Right renal cortex interstitium (tissue), 3 donors: ENCODE measurements around the gene SOX13. TPM values are rescaled to one million over a fixed set of nuclear protein-coding genes. Genes with fewer than 3 reads are reported as not detected.
"Not testable (repeated sequence)": the region's sequence is repeated elsewhere in the genome, so short reads cannot be mapped to it uniquely, and the experiment has no call there.

Experiments used
- DNase-seq, 3 donors: peaks; one replicate each; pipeline ENCODE4 v3.0.0-alpha.2; 2013; ENCODE audit warnings: low read depth in 3 of 3, low spot score in 2 of 3
- polyA plus RNA-seq, 3 donors: library from polyadenylated mRNA; unstranded; fragments of 120-200 nt; gene quantifications; one replicate each; pipeline ENCODE4 v1.2.1, GENCODE V29; 2013; ENCODE audit not compliant: insufficient read length in 3 of 3

The SOX13 gene
- polyA plus RNA-seq, 3 donors, result 37.9 to 40.9 (median 40.6) TPM

DNA sequence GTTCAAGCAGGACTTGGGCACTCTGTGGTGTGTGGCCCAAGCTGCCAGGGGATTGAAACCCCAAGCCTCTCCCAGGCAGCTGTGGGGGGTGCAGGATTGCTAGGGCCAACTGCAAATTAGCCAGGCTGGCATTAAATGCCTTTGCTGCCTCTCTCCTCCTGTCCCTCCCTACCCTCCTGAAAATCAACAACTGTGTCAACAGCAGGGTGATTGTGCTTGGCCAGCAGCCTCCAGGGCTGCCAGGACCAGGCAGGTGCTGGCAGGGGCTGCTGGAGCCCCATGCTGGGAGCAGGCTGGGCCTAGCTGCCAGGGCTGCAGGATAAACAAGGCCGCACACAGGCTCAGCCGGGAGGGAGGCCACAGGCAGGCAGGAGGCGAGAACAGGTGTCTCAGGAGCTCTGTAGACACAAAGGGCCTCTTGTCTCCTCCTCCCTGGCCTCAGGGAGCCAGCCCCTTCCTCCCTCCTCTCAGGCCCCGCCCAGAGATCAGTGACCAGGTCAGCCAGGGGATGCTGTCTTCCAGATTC is 11.4 kb downstream of the SOX13 start:
- DNase-seq, result no peak

DNA sequence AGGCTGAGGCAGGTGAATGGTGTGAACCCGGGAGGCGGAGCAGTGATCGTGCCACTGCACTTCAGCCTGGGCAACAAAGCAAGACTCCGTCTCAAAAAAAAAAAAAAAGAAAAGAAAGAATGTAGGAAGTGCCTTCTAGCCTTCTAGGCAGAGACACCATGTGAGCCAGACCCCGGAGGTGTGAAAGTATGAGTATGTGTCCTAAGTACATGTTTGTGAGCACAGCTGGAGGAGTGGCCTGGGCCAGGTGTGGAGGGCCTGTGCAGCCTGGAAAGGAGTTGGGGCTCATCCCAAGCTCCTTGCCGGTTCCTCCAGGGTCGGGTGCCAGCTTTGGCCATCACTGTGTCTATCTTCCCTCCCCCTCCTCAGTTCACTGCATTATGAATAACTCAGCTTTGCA is 13.0 kb downstream of the SOX13 start:
- no peak for DNase-seq

DNA sequence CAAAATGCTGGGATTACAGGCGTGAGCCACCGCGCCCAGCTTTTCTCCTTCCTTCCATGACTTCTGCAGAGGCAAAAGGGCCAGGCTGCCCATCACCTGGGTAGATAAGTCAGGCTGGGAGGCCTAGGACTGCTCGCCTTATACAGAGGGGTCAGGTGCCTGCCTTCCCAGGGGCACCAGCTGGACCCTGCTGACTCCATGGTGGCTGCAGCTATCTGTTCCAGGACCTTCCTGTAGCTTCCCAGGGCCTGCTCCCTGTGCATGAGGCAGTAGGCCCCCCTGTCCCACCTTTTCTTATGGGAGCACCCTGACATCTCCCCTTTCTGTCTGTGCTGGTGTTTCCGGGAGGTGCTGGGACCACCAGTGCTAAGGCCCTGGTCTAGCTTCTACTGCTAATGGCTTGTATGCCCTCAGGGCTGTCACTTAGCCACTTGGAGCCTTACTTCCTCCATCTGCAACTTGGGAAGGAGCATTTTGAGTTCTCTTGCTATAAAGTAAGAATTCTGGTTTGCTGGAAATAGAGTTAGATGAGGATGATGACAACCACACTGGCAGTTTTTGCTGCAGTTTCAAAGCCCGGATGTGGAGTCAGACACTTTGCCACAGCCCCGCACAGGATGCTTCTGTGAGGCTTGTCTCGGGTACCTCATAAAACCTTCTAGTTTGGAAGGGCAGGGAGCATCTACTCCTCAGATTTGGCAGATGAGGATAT is 14.4 kb downstream of the SOX13 start:
- DNase-seq, result no peak

DNA sequence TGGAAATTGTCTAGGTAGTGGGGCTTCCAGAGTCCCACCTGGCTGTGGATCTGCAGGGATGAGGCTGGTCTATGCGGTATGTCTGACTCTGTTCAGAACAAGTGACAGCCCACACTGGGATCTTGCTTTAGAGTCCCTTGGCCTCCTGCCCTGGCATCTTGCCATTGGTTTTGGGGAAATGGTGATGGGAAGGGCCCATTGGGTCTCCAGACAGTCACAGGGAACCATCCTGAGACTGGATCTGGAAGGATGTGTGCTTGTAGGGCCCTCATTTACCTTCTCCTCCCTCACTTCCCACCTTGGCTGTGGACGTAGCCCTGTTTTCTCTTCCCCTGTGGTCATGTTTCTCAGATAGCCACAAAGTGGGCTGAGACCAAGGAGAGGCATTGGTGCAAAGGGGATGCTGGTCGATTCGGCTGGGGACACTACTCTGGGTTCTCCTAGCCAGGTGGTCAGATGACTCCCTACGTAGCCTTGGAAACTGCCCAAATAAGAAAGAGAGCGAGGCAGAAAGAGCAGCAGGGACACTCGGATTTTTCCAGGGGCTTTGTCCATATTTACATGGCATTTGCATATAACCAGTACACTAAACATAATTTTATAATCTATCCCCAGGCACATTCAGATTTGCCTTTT is 15.1 kb downstream of the SOX13 start:
- DNase-seq, result no peak

DNA sequence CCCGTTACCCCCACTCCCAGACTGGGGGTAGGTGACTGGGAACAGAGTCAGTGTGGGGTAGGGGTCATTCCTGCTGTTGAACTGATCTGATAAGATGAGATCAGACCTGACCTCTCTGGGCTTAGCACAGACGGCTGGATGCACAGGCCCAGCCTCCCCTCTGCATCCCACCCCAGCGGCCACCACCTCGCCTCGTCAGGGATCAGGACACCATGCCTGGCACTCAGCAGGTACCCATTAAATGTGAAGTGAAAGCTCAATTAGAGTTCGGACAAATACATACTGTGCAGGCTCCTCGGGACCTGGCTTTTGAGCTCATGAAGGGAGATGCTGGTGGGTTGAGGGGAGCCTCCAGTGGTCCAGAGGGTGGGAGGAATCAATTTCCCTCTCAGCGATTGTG is 15.7 kb downstream of the SOX13 start:
- no peak for DNase-seq

DNA sequence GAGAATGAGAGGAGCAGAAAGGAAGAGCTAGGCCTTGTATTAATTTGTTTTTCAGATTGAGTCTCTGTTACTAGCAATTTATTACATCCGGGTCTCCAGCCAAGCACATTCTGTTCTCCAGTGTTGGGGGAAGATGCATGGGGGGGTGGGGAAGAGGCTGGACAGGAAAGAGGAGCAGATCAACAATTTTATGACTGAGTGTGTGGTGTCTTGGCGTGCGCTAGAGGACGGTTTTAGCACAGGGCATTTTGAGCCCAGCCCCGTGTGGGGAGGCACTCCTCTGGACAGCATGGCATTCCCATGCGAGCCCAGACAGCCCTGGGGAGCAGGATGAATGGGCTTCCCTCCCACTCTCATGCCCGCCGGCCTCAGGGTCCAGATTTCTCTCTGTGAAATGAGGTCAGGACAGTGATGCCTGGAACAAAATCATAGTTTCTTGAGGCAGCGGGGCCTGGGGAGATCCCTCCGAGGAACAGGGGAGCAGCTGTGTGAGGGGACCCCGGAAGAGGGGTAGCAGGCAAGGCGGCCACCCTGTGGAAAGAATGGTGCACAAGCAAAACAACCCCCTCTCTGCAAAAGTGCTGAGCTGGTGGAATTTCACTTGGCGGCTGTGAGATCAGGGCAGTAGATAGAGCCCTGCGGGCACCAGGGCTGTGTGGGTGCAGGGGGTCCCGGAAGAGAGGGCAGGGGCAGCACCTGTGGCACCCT is 16.3 kb downstream of the SOX13 start:
- no peak for DNase-seq

DNA sequence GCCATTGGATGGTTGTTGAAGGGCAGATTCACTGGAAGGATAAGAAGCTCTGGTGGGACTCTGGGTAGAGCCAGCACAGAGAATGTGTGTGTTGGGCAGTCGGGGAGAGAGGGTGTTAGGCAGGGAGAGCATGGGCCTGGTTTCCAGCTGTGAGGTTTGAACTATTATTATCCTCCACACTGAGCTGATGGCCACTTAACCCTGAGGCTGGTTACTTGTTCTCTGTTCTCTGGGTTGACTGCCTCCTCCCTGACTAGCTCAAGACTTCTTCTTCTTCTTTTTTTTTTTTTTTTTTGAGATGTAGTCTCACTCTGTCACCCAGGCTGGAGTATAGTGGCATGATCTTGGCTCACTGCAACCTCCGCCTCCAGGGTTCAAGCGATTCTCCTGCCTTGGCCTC is 17.2 kb downstream of the SOX13 start:
- DNase-seq, result not testable (repeated sequence)

DNA sequence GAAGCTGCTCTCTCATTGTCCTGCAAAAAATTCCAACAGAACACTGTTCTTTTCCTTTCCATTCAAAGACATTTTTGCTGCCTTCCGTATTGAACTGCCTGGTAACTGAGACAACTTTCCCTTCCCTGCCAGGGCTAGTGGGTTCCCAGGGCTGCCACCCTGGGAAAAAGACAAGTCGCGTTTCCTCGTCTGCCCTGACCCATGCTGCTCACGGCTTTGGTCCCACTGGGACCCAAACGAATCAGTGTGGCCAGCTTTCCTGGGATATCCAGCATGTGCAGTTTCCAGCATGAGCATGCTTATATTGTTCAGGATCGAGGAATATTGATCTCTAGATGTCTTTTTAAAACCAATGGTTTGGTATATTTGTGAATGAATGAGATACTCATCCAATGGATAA is 18.2 kb downstream of the SOX13 start:
- no peak for DNase-seq

DNA sequence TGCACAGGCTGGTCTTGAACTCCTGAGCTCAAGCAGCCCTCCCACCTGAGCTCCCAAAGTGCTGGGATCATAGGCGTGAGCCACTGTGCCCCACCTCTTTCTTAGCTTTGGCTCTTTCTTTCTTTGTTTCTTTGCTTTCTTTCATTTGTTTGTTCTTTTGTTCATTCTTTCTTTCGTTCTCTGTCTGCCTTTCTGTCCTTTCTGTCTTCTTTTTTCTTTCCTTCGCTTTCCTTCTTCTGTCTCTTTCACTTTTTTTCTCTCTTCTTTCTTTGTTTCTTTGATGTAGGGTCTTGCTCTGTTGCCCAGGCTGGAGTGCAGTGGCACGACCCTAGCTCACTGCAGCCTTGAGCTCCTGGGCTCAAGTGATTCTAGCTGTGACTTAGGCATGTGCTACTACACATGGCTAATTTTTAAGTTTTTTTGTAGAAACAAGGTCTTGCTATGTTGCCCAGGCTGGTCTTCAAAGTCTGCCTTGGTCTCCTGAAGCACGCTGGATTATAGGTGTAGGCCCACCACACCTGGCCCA is 18.9 kb downstream of the SOX13 start:
- no peak for DNase-seq

DNA sequence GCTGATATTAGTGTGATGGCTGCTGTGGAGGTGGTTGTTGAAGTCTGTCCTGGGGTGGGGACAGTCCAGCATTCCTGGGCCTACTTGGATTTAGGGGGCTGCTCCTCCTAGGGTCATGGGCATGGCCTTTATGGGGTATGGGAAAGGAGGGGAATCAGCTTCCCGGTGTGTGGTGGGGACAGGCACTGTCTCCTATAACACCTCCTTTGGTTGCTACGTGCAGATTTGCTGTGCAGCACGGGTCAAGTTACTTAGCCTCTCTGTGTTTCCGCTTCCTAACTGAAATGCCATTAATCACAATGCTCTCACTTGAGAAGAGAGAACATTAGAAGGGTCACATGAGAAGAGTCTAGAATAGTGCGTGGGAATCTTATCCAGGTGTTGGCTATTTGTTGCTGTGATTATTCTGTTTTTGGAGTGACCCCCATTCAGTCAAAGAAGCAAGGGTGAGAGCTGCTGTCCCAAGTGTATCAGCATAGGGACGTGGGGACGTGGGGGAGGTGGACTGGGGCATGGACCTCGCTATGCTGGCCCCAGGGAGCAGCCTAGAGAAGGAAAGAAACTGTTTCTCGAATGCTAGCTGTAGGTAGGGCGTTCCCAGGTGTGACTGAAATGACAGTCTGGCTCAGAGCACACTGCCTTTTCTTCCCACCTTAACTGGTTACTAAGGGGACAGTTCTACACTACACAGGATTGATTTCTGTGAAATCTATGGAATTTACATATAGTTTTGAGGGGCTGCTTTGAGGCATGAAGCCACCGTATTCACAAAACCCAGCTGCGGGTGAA is 19.9 kb downstream of the SOX13 start:
- no peak for DNase-seq

DNA sequence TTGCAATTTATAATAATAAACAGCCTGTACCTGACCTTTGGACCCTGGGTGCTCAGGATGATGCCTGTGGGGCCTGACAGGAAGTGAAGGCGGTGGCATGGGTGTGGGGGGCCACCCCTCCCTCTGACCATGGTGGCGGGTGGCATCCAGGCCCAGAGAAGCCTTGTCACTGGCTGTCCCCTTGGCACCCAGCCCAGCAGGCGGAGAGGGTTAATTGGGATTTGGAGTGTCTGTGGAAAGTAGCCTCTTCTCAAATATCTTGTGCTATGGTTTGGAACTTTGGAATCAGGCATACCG is 20.5 kb downstream of the SOX13 start:
- no peak for DNase-seq

DNA sequence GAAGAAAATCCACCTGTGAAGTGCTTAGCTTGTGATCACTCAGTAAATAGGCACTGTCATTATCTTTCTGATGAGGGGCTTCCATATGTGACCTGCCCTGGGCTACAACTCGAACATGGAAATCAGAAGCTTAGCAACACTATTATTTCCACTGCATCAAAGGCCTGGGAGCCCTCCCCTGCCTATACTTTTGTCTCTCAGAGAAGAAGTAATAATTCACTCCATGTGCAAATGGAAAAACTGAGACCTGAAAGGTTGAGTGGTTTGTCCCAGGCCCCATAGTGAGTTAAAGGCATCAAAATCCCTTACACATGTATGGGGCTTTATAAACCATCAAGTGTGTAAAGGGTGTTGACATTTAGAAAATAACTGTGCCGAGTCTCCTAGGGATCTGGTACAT is 20.9 kb downstream of the SOX13 start:
- no peak for DNase-seq

DNA sequence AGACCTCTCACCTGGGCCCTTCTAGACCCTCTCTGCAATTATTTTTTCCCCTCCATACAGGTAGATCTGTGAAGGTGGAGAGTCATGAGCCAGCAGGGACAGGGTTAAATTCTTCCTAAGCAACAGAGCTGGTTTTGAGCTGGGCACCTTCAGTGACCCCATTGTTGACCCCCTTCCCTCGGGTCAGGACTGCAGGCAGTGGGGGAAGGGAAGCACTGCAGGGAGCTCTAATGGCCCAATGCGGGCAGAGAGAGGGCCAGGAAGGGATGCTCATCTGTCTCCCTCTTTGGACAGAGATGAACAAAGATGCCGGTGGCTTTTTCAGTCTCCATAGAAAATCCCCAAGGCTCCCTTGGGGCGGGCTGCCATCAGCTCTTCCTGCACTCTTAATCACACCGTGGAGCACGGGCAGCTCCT is 21.4 kb downstream of the SOX13 start:
- DNase-seq, result no peak

DNA sequence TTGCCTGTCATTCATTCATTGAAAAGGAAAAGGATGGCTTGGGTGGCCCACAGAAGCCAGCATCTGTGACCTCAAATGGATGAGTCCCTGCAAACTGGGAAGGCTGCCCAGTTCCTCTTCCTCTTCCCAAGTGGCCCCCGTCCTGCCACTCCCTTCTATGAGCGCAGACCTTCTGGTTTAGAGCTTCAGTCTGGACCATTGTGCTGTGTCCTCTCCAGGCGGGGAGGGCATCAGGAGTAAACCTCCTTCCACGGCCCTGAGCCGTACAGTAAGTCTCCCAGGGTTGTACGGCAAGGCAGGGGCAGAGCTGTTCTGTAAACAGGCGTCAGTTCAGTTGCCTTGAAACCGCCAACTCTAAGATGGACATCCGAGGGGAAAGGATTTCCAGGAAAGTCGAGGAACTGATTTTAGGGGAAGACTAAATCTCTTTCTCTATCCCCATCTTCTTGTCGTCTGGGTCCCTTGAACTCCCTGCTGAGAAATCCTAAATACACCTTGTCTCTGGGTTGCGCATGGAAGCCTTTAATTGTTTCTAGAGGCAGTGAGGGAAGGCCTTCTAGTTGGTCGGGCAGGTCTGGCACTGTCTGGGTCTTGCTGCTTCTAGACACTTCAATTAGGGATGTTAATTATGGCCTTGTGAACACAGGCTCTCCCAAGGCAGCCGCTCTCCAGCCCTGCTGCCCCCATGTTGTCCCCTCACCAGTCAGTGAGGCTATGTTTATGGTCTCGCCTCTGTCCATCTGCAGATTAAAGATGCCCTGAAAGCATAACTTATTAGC is 22.1 kb downstream of the SOX13 start:
- DNase-seq, result no peak

DNA sequence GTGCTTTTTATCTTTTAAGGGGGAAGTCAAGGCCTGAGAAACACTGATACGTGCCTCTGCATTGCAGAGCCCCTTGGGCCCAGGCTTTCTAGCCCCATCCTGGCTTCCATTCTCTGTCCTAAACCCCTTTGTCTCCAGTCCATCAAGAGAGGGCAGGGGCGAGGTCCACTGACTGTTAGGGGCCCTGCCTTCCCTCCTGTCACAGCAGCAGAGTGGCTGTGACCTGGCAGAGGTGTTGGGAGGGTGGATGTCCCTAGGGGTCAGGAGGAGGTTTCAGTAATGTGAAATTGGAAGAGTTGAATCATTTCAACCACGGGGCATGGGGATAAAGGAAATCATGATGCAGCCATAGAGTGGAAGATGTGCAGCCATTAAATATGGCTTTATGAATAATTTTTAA is 24.0 kb downstream of the SOX13 start:
- no peak for DNase-seq

DNA sequence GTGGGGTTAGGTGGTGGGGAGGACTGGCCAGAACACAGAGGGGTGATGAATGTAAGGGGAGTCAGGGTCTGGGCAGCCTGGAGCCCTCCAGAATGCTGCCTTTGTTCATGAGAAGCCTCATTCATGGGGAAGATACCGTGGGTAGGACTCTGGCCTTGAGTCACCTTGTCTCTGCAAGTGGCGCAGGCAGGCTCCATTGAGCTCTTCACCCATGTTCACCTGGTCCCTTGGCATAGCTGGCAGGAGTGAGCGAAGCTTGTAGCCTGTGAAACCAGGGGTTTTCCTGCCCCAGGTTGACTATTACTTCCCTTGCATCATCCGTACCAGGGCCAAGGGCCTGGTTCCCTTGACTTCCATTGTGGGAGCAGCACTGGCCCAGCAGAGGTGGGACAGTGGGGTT is 25.8 kb downstream of the SOX13 start:
- DNase-seq, result no peak

DNA sequence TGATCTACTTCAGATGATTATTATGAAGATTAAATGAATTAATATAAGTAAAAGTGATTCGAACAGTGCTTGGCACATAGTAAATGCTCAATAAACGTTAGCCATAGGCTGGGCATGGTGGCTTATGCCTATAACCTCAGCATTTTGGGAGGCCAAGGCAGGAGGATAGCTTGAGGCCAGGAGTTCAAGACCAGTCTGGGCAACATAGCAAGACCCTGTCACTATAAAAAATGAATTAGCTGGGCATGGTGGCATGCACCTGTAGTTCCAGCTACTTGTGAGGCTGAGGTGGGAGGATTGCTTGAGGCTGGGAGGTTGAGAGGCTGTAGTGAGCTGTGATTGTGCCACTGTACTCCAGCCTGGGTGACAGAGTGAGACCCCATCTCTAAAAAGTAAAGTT is 26.8 kb downstream of the SOX13 start:
- DNase-seq, result not testable (repeated sequence)

DNA sequence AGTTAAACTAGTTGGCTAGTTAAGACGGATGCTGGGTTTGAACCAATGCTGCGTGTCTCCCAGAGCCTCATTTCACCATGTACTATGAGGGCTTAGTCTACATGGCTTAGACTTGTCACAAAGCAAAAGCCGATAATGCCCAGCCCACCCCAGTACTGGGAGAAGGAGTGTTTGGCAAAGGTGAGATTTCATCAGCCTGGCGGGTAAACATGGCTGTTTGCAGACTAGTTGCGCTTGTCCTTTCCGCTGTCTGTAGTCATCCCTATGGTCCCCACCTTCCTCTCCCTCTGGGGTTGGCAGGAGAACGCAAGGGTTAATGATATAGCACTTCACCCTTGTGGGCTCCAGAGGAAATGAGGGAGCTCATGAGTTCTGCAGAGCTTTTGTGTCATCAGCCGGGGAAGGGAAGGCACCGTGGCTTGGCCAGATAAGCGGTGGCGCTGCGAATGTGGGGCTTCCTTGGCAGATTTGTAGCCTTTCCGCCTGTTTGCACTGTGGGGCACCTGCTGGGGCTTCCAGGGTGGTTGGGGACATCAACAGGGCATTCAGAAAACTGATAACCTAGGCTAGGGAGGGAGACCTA is 29.2 kb downstream of the SOX13 start:
- DNase-seq, result no peak

DNA sequence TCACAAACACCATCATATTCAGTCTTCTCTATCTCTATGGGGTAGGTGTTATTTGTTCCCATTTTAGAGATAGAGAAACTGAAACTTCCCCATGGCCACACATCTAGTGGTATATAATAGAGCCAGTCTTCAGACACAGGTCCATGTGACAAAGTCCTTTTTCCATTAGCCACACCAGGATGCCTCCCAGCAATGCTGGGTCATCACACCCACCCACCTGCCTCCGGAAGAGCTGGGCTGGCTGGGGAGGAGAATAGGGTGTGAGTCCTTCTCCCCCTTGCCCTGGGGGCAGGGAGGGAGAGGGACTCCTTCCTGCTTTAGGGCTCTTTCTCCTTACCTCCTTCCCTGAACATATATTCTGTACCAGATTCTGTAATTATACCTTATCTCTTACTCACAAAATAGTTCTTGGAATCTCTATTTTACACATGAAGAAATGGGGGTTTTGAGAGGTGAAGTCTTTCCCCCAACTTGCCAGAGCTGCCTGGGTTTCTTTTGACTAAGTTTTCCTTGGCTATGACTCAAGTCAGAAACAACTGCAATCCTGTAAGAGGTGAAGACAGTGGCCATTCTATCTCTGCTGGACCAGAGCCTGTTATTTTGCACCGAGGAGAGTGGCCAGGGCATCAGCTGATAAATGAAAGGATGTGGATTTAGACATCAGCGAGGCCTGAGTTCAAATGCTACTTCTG is 30.0 kb downstream of the SOX13 start:
- DNase-seq, result no peak
